ENCODE results near the gene WBP4. TPM values are rescaled to one million over a fixed set of nuclear protein-coding genes. Genes with fewer than 3 reads are reported as not detected.

WBP4 gene
- total and polyA plus RNA-seq, 2 of the 13 experiments (the other 11 are each of a cell fraction or from before 2014, with no cell fraction given), result 6.7 to 11.7 TPM

GRCh38 chr13:41132512-41133152 lies 71.3 kb downstream of the WBP4 start, which contains the start of gene KBTBD6 (continued):
- no peak for TF ChIP-seq ZNF318 (CRISPR knock-in tag; IDR thresholded peaks at IDR 0.05)
- TF ChIP-seq ZNF414 (CRISPR knock-in tag; IDR thresholded peaks at IDR 0.05), result 0 out of 2 replicates have a peak, but pooled peaks have one; percentile 33
- TF ChIP-seq ELF3 (CRISPR knock-in tag; IDR thresholded peaks at IDR 0.05), result peak; percentile 92
- TF ChIP-seq ZNF616 (CRISPR knock-in tag; IDR thresholded peaks at IDR 0.05; ENCODE audit: low read depth), result no peak
- no peak; the same call in 1 of the 2 replicates for TF ChIP-seq ZFP90 (CRISPR knock-in tag; IDR thresholded peaks at IDR 0.05; ENCODE audit: borderline replicate concordance)
- no peak for TF ChIP-seq GZF1 (CRISPR knock-in tag; IDR thresholded peaks at IDR 0.05)
- no peak for TF ChIP-seq PHB2 (IDR thresholded peaks at IDR 0.05; ENCODE audit: partially characterized antibody)
- TF ChIP-seq ZFP82 (CRISPR knock-in tag; IDR thresholded peaks at IDR 0.05; ENCODE audit: borderline replicate concordance), result no peak
- TF ChIP-seq ZNF709 (CRISPR knock-in tag; IDR thresholded peaks at IDR 0.05), result no peak
- no peak for TF ChIP-seq ZBTB7B (CRISPR knock-in tag; IDR thresholded peaks at IDR 0.05)
- TF ChIP-seq JUNB (CRISPR knock-in tag; IDR thresholded peaks at IDR 0.05; ENCODE audit: borderline replicate concordance), result no peak
- TF ChIP-seq TERF1 (CRISPR knock-in tag; IDR thresholded peaks at IDR 0.05), result 0 out of 2 replicates have a peak, but pooled peaks have one; percentile 7
- TF ChIP-seq ZKSCAN8 (CRISPR knock-in tag; IDR thresholded peaks at IDR 0.05; ENCODE audit: borderline replicate concordance), result peak; percentile 90; the same call in 1 of the 2 replicates
- peak; percentile 84 for TF ChIP-seq GMEB1 (CRISPR knock-in tag; IDR thresholded peaks at IDR 0.05; ENCODE audit: borderline replicate concordance)
- TF ChIP-seq HBP1 (CRISPR knock-in tag; IDR thresholded peaks at IDR 0.05; ENCODE audit: low read depth), result no peak

All from HepG2 (cell line).